Measurements from ENCODE around the gene KRTAP6-2.

KRTAP6-2 gene

GRCh38 chr21:30567617-30568016 is 31.1 kb downstream of the KRTAP6-2 start:
- DNase-seq (ENCODE audit: low read depth) = no peak

GRCh38 chr21:30563630-30564029 is 35.1 kb downstream of the KRTAP6-2 start:
- DNase-seq (ENCODE audit: low read depth) = no peak

- no peak for DNase-seq (ENCODE audit: low read depth)
Observed at GRCh38 chr21:30563072-30563471, 35.6 kb downstream of the KRTAP6-2 start.

- DNase-seq (ENCODE audit: low read depth) = no peak
Observed at GRCh38 chr21:30561957-30562356, 36.7 kb downstream of the KRTAP6-2 start.

- no peak for DNase-seq (ENCODE audit: low read depth)
Observed at GRCh38 chr21:30561264-30561895, 37.3 kb downstream of the KRTAP6-2 start, which contains the start of gene KRTAP19-7. TSS of gene KRTAP19-7 (minus strand) at chr21:30561314. CDS start at chr21:30561289, 25 bp downstream.

GRCh38 chr21:30555095-30555494 is 43.6 kb downstream of the KRTAP6-2 start:
- DNase-seq (ENCODE audit: low read depth) = no peak

- DNase-seq (ENCODE audit: low read depth) = no peak
Observed at GRCh38 chr21:30552782-30553181, 45.9 kb downstream of the KRTAP6-2 start.
